Muscle of arm (tissue), 12 donors: ENCODE measurements around the gene USP37. TPM values are rescaled to one million over a fixed set of nuclear protein-coding genes. Genes with fewer than 3 reads are reported as not detected.
"Not testable (repeated sequence)": the region's sequence is repeated elsewhere in the genome, so short reads cannot be mapped to it uniquely, and the experiment has no call there.

Source experiments
- DNase-seq: peaks from one replicate; pipeline ENCODE4 v3.0.0-alpha.2; 2013
- polyA plus RNA-seq, 12 donors: library from polyadenylated mRNA; unstranded; fragments of 120-200 nt; gene quantifications; one replicate each; pipeline ENCODE4 v1.2.1, GENCODE V29; 2013; ENCODE audit not compliant: insufficient read length in 12 of 12

Gene USP37
- polyA plus RNA-seq, 12 donors = 8.6 to 14.2 (median 11.8) TPM; not detected in 1

DNA sequence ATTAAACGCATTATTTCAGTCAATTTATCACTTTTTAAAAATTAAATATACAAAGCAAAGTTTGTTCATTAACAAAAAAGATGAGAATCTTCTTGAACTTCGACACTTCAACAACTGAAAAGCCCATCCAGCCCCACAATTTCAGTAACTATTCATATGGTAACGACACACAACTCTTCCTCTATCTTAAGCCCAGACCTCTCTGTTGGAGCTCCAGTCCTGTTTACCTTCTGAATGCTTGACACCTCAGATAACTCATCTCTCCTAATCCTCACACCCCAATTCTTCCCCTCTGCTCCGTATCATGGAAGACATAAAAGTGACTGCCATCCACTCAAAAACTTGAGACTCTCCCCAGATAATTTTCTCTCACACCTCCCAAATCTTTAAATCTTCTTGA, 12.6 kb downstream of the USP37 start:
- DNase-seq = no peak

- DNase-seq = not testable (repeated sequence)
Measured at GRCh38 chr2:218554225-218554624, 13.9 kb downstream of the USP37 start.

- no peak for DNase-seq
Measured at GRCh38 chr2:218547978-218548377, 20.2 kb downstream of the USP37 start.

DNA sequence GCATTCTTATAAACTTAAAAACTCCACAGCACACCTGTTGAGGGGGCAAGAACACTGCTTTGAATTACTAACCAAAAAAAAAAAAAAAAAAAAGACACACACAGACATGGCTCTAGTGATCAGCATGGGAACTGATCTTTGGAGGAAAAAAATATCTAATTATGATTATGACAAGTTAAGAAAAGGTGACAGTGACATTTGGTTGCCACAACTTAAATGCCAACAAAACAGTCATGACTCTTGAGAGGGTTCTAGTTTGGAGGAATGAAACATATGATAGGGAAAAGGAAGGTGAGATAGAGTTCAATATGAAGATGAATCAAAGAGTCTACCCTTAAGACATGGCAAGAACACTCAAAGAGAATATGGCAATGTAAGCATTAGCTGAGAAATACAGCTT, 20.6 kb downstream of the USP37 start:
- no peak for DNase-seq

- no peak for DNase-seq
Measured at GRCh38 chr2:218546012-218546411, 22.1 kb downstream of the USP37 start.

DNA sequence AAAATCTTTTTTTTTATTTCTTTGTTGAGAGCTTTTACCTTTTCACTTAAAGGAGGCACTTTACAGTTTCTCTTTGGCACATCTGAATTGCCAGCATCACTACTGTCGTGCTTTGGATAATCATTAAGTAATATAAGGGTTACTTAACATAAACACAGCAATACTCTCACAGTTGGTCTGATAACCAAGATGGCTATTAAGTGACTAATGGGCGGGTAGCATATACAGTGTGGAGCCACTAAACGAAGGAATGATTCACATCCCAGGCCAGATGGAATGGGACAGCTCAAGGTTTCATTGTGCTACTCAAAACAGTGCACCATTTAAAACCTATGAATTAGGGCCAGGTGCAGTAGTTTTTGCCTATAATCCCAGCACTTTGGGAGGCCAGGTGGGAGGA, 28.1 kb downstream of the USP37 start:
- no peak for DNase-seq

DNA sequence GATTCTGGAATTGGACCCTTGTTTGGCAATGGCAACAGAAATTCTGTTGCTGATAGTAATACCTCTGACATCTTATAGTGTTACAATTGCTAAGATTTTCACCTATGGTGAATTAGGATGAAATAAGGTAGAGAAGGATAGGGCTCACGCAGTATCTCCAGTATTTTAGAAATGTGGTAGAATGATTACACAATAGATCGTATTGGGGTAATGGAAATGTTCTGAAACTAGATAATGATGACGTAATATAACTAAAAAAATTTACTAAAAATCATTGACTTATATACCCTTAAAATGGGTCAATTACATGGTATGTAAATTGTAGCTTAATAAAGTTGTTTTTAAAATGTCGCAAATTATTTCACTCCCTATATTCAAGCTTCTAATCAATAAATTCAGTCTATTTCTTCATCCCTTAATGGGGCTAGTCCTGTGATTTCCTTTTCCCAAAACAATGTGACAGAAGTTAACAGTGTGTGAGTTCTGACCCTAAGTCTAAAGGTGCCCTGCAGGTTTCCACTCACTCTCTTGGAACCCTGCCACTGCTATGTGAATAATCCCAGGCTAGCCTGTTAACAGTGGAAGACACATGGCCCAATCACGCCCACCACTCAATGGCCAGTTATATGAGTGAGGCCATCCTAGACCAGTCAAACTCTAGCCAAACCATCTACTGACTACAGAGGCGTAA, 31.2 kb downstream of the USP37 start:
- DNase-seq = no peak

DNA sequence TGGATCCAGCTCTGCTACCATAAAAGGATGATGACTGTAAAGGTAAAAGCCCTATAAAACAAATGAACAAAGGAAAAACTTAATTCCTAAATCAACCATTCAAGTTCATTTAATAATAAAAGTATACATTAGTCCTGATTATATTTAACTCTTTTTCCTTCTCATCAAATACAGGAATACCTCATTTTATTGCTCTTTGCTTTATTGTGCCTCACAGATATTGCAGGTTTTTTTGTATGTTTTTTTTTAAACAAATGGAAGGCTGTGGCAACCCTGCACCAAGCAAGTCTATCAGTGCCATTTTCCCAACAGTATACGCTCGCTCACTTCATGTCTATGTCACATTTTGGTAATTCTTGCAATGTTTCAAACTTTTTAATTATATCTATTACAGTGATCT, 38.2 kb downstream of the USP37 start:
- DNase-seq = no peak

GRCh38 chr2:218528409-218528808, 39.7 kb downstream of the USP37 start:
- not testable (repeated sequence) for DNase-seq

GRCh38 chr2:218523651-218524050, 44.5 kb downstream of the USP37 start:
- no peak for DNase-seq

DNA sequence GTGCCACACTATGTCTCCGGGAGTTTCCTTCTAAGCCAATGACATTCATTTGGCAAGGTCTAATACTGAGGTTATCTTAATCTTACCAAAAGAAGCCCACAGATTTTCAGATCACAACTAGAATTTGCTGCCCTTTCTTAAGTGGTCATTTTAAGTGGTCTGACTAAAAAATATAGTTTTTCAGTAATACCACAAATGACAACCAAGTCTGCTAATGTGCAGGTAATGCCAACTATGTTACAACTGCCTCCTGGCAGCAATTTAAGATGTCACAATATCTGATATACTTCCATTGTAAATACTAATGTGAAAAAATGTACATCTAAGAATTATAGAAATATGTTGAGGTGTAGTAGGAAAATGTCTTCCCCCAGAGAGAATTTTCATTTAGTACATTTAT, 49.3 kb downstream of the USP37 start:
- DNase-seq = no peak

DNA sequence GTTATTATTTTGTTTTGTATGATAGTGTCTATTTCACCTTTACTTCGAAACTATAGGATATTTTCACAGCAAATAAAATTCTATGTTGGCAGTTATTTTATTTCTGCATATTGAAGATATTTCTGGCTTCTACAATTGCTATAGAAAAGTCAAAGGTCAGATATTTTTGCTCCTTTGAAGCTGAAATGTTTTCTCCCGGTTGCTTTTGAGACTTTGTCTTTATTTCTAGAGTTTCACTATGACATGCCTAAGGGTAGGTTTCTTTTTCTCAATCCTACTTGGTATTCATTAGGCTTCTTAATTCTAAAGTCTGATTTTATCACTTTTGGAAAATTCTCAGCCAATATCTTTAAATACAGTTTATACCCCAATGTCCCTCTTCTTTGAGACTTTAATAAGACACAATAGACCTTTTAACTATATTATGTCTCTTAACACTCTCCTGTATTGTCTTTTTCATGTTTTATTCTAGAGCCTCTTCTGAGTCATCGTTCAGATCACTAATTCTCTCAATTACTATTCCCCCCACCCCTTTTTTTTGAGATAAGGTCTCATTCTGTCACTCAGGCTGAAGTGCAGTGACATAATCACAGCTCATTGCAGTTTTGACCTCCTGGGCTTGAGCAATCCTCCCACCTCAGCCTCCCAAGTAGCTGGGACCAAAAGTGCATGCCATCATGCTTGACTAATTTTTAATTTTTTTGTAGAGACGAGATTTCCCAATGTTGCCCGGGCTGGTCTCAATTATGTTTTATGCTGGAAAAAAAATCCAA, 50.5 kb downstream of the USP37 start:
- DNase-seq = no peak

DNA sequence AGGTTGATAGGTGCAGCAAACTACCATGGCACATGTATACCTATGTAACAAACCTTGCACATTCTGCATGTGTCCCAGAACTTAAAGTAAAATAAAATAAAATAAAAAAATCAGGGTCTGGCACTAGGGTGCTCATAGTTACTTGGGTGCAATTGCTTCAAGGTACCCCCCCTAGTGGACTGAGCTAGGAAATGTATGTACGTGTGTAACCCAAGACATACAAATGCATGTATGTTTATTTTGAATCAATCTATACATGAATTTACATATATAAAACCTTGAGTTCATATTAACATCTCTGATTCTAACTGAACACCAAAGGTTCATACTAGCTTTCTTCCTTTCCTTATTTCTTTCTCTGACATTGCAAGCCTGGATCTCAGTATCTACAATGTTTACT, 51.5 kb downstream of the USP37 start:
- no peak for DNase-seq

DNA sequence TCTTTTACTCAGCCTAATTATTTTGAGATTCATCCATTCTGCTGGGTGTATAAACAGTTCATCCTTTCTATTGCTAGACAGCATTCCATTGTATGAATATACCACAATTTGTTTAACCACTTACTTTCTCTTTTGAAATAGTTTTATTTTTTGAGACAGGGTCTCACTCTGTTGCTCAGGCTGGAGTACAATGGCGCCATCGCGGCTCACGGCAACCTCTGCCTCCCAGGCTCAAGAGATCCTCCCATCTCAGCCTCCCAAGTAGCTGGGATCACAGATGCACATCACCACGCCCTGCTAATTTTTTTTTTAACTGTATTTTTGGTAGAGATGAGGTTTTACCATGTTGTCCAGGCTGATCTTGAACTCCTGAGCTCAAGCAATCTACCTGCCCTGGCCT, 54.5 kb downstream of the USP37 start:
- DNase-seq = no peak

DNA sequence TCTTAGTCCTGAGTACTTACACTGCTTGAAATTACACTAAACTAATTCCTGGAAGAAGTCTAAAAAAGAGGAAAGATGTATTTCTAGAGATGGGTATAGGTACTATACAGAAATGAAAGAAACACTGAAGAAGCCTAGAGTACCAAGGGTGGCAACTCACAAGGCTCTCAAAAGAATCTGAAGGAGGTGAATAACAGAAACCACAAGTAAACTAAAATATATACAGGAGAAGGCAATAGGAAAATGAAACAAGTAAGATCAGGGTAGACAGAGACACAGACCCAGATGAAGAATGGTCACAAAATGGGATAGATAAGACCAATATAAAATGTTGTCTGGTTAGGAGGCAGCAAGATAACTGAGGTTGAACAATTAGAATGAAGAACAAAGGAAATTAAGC, 59.9 kb downstream of the USP37 start:
- DNase-seq = no peak

DNA sequence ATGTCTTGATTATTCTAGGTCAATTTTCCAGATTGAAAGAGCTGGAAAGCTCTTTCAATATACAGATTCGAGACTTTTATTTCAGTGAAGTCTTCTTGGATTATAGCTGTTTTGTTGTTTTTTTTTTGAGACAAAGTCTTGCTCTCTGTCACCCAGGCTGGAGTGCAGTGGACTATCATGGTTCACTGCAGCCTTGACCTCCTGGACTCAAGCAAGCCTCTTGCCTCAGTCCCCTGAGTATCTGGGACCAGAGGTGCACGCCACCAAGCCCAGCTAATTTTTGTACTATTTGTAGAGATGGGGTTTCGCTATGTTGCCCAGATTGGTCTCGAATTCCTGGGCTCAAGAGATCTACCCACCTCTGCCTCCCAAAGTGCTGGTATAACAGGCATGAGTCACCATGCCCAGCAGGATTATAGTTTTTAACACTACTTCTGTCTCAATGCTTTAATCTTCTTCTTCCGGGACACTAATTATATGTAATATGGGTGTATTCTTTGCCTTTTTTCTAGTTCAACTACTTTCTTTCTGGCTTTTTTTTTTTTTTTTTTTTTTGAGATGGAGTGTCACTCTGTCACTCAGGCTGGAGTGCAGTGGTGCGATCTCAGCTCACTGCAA, 62.3 kb downstream of the USP37 start:
- no peak for DNase-seq

GRCh38 chr2:218501665-218502064, 66.5 kb downstream of the USP37 start:
- DNase-seq = peak; percentile 14

GRCh38 chr2:218500501-218501060, 67.6 kb downstream of the USP37 start:
- DNase-seq = no peak

GRCh38 chr2:218485986-218486667, 82.0 kb downstream of the USP37 start:
- DNase-seq = no peak

GRCh38 chr2:218482651-218483050, 85.5 kb downstream of the USP37 start:
- DNase-seq = no peak

- no peak for DNase-seq
Measured at GRCh38 chr2:218479595-218479994, 88.6 kb downstream of the USP37 start.

- no peak for DNase-seq
Measured at GRCh38 chr2:218478544-218478943, 89.6 kb downstream of the USP37 start.
